Nephron progenitor cell (in vitro differentiated cells): Measurements from ENCODE around the gene CAV1.
A peak's percentile ranks its signal among the peaks of the same experiment; 100 is the strongest.
"Not testable (repeated sequence)": the region's sequence is repeated elsewhere in the genome, so short reads cannot be mapped to it uniquely, and the experiment has no call there.

ENCODE experiments used
- DNase-seq: peaks from one replicate; pipeline ENCODE4 v3.0.0; 2021
- H3K27ac Mint-ChIP-seq: 2 replicates; pipeline ENCODE4 v1.8.0; 2021; ENCODE audit warnings: mild to moderate bottlenecking, moderate library complexity, mixed read lengths
- H3K27me3 Mint-ChIP-seq: 2 replicates; pipeline ENCODE4 v1.8.0; 2021; ENCODE audit warnings: mild to moderate bottlenecking, low read depth, mixed read lengths; ENCODE audit not compliant: poor library complexity
- H3K36me3 Mint-ChIP-seq: 2 replicates; pipeline ENCODE4 v1.8.0; 2021; ENCODE audit warnings: low read depth, mixed read lengths
- H3K4me1 Mint-ChIP-seq: 2 replicates; pipeline ENCODE4 v1.8.0; 2021; ENCODE audit warnings: mixed read lengths
- H3K4me3 Mint-ChIP-seq: 2 replicates; pipeline ENCODE4 v1.8.0; 2021; ENCODE audit warnings: mild to moderate bottlenecking, moderate library complexity, mixed read lengths
- H3K9me3 Mint-ChIP-seq: 2 replicates; pipeline ENCODE4 v1.8.0; 2021; ENCODE audit warnings: mild to moderate bottlenecking, moderate library complexity, mixed read lengths
- CTCF ChIP-seq: fragments of 200-600 bp; sonication (generic); IDR thresholded peaks from 2 replicates; pipeline ENCODE4 v1.5.0; 2021; ENCODE audit warnings: antibody characterized with exemption

The CAV1 gene, protein sequence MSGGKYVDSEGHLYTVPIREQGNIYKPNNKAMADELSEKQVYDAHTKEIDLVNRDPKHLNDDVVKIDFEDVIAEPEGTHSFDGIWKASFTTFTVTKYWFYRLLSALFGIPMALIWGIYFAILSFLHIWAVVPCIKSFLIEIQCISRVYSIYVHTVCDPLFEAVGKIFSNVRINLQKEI

DNA sequence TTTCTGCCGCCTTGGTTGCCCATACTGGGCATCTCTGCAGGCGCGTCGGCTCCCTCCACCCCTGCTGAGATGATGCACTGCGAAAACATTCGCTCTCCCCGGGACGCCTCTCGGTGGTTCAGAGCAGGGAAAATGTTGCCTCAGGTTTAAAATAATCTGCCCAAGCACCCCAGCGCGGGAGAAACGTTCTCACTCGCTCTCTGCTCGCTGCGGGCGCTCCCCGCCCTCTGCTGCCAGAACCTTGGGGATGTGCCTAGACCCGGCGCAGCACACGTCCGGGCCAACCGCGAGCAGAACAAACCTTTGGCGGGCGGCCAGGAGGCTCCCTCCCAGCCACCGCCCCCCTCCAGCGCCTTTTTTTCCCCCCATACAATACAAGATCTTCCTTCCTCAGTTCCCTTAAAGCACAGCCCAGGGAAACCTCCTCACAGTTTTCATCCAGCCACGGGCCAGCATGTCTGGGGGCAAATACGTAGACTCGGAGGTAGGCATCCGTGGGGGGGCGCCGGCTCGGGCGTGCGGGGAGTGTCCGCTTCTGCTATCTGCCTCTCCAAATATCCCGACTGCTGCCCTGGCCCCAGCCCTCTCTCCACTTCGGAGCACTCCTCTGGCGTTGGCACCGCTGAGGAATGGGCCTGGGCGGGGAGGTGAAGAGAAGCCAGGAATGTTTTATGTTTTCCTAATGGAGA lies at the start of gene CAV1:
Gene CAV1 (plus strand): TSS at position 428 of the 689 bp plus-strand sequence. CDS start 27 bp downstream, at position 455.
- Mint-ChIP-seq H3K36me3 (no peaks in the 10 kb centered on the region), H3K9me3 (no peaks in the 10 kb centered on the region), H3K4me3 (peak within 1 kb of the TSS; percentile 87), H3K27me3 (peaks cover 75% of the 10 kb centered on the region), H3K27ac (no peak within 1 kb of the TSS), H3K4me1 (peaks cover 20% of the 10 kb centered on the region)
- no peak for TF ChIP-seq CTCF
- DNase-seq: peak; percentile 44

DNA sequence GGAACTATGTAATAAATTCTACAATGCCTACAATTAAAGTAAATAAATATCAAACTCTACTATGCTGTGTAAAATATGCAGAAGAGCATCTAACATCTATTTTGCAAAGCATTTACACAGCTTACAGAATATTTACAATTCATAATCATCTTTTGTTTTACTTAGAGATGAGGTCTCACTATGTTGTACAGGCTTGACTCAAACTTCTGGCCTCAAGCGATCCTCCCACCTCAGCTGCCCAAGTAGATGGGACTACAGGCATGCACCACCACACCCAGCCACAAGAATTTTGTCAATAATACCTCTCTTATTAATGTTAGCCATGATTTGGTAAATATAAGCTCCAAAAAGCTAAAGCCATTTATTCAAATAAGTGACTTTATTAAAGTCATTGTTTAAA lies 47.2 kb upstream of the CAV1 start:
- Mint-ChIP-seq H3K27ac (no peak overlapping the region), H3K4me1 (peaks cover 5% of the 10 kb centered on the region), H3K27me3 (no peaks in the 10 kb centered on the region), H3K9me3 (peaks cover 11% of the 10 kb centered on the region), H3K4me3 (no peak overlapping the region), H3K36me3 (peaks cover 4% of the 10 kb centered on the region)
- DNase-seq: no peak
- TF ChIP-seq CTCF: no peak

DNA sequence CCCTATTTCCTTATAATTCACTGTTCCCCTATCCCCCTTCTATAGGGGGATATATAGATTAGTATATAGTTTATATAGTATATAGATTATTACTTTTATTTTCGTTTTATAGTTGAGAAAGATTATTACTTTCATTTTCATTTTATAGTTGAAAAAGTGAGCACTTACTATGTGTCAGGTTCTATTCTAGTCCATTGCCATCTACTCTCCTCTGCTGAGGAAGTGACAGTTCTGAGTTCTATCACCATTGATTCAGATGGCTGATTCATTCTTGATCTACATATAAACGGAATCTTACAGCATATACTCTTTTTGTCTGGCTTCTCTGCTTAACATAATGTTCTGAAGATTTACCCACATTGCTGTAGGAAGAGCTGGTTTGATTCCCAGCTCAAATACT lies 46.0 kb upstream of the CAV1 start:
- DNase-seq: no peak
- no peak overlapping the region for H3K4me3 Mint-ChIP-seq
- H3K9me3 Mint-ChIP-seq: peaks cover 11% of the 10 kb centered on the region
- H3K27ac Mint-ChIP-seq: no peak overlapping the region
- H3K27me3 Mint-ChIP-seq: no peaks in the 10 kb centered on the region
- peaks cover 4% of the 10 kb centered on the region for H3K36me3 Mint-ChIP-seq
- no peak for TF ChIP-seq CTCF
- peaks cover 5% of the 10 kb centered on the region for H3K4me1 Mint-ChIP-seq

DNA sequence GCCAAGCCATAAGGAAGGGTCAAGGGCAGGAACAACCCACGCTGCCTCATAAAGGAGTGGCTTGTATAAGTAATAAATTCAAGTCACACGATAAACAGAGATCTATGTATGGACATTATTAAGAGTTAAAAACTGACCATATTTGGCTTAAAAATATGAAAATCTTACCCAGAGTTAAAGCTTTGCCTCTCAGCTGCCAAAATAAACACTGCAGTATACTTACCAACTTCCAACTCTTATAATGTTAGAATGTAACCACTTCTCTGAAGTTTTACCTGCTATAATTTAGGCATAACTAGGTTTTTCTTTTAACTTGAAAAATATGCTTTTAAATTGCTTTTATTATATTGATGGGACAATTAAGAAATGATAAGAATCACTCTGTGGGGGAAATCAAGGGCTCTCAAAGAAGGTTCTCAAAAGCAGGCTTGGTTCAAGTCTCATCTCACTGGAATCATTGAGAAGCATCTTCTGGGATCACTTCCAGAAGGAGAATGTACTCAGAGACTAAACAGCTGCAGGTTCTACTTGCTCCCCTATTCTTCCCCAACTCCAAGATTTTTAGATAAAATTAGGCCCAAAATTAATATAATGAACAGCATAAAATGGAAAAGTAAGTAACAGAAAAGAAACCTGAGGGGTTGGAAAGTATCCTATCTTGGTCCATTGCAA lies 41.4 kb upstream of the CAV1 start:
- Mint-ChIP-seq H3K4me1 (peaks cover 5% of the 10 kb centered on the region), H3K27ac (no peak overlapping the region), H3K9me3 (no peaks in the 10 kb centered on the region), H3K4me3 (no peak overlapping the region), H3K27me3 (peaks cover 11% of the 10 kb centered on the region), H3K36me3 (no peaks in the 10 kb centered on the region)
- no peak for DNase-seq
- TF ChIP-seq CTCF: no peak

GRCh38 chr7:116484389-116484788 lies 40.4 kb upstream of the CAV1 start:
- H3K27me3 Mint-ChIP-seq: peaks cover 11% of the 10 kb centered on the region
- H3K27ac Mint-ChIP-seq, H3K4me3 Mint-ChIP-seq, DNase-seq, H3K36me3 Mint-ChIP-seq, H3K4me1 Mint-ChIP-seq, H3K9me3 Mint-ChIP-seq: not testable (repeated sequence)

DNA sequence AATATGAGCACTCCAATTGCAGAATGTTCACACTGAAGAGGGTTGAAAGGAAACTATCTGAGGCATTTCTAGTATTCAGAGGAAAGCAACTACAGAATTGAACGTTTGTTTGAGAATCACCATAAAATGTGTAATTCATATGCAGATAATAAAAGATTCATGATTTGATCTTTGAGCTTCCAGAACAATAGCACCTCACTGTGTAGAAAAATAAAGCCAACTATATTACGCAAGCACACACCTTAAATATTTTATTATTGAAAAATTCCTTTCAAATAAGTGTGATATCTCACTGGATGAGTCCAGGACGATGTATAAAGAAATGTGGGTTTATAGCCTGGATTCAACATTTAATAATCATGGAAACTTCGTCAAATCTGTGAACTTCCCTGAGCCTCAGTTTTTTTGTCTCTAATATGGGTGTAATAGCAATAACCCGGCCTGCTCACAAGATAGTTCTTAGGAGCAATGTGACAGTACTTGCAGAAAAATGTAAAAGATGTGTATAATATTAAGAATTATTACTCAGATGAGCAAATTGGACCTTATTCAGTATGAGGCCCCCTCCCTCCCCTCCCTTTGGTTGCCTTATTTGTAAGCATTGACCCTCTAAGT lies 36.8 kb upstream of the CAV1 start:
- Mint-ChIP-seq H3K27me3 (peaks cover 15% of the 10 kb centered on the region), H3K36me3 (no peaks in the 10 kb centered on the region), H3K4me1 (no peaks in the 10 kb centered on the region), H3K9me3 (no peaks in the 10 kb centered on the region), H3K4me3 (no peak overlapping the region), H3K27ac (no peak overlapping the region)
- TF ChIP-seq CTCF: no peak
- no peak for DNase-seq
